NCI-H128 (cell line): ENCODE results near the gene TPPP2.

Source experiments
- DNase-seq: peaks from one replicate; lab custom pipeline; 2025; ENCODE audit not compliant: unreplicated experiment; lab: John Stamatoyannopoulos, UW

The TPPP2 gene

DNA sequence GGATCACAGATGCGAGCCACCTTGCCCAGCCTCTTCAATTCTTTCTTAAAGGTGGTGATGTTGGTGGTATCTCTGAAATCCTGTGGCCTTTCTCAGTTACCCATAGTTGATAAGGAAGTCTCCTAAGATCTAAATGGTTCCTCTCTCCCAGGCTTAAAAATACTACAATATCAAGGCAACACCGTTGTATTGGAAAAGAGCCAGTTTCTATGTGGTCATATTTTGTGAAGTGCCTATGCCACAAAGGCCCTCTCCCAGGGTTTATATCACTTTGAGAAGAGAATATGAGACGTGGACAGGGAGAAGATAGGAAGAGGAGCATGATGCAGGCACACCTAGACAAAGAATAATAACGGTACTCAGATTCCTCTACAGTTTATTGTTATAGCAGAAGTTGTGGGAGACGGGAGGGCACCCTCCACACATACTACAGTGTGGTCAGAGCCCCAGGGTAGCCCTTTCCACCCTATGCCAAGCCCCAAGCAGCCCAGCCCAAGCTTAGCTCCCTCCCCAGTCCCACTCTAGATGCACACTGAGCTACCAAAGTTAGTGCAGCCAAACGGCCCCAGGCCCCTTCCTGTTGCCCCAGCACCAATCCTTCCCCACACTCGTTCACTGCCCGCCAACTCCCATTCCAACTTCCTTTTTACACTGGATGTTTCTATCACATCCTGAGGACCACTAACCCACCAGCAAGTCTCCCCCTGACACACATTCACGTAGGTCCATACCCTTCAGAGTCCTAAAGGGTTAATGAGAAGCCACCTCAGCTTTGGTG lies 13.4 kb upstream of the TPPP2 start:
- no peak for DNase-seq

DNA sequence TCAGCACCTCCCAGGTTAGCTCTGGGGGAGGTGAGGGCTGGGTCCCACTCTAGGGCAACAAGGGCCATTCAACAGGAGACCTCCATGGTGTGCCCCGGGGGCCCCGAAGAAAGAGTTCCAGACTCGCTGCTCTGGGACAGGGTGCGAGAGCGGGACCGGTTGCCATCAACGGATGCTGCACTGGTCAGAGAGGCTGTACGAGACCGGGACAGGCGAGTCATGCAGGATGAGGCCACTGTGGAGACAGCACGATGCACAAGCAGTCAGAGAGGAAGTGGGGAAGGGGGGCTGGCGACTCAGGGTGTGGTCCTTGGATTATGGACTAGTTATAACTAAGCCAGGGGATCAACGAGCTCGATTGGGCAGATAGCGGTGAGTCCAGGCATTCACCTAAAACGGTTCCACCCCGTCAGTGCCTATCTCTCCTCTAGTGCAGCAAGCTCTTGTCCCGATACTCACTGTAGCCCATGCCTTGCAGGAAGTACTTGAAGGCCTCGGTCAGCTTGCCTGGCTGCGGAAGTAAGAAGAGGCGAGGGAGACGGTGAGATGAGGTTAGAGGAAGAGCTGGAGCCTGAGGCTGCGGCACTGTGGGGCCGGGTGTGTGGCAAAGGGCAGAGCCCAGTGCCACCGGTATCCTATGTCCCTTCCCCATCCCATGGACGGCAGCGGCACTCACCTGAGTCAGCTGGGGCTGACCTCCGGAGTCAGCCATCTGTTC lies 12.3 kb upstream of the TPPP2 start:
- no peak for DNase-seq

DNA sequence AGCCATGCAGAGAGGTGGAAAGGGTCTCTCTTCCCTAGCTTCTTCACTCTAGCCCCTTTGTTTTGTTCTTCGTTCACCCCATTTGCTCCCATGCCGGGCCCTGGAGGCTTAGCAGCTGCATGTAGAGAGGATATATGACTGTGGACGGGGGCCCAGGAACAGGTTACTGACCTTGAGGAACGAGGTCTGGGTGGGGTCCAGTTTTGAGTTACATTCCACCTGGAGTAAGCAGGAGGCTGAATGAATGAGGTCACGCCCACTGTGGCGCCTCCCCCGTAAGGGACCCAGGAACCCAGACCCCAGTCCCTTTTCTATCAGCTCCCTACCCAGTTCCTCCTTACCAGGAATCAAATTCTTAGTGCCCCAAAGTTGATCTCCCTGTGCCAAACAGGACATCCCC lies 11.7 kb upstream of the TPPP2 start:
- no peak for DNase-seq

DNA sequence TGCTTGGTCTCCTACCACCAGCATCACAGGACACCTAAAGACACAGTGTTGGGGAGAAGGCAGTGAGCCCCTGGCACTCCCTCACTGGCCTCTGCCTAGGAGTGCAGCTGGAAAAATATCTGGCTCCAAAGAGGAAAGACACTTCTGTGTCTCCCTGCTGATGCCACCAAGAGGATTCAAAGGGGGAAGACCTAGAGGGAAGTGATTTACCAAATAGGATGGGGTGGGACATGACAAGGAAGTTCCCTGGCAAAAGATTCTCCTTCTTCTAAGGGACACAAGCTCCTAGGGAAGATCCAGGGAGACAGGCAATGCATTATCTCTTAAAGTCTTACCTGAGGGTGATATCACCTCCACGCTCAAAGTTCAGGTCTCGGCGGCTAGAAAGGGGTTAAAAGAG lies 11.2 kb upstream of the TPPP2 start:
- DNase-seq = no peak

DNA sequence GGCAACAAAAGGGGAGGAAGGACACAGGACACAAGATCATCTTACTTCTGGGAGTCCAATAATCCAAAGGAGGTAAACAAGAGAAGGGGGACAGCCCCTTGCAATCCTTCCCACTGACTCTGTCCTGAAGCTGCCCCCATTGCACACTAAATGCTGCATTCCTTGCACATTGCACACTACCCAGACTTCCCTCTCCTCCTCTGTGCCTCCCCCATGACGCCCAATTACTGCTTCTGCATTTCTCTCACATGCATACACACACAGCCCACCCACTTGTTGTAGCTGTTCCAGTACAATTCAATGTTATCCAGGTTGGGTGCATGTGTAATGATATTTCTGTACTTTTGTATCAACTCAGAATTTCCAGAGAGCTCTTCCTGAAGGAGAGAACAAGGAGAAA lies 10.7 kb upstream of the TPPP2 start:
- no peak for DNase-seq

DNA sequence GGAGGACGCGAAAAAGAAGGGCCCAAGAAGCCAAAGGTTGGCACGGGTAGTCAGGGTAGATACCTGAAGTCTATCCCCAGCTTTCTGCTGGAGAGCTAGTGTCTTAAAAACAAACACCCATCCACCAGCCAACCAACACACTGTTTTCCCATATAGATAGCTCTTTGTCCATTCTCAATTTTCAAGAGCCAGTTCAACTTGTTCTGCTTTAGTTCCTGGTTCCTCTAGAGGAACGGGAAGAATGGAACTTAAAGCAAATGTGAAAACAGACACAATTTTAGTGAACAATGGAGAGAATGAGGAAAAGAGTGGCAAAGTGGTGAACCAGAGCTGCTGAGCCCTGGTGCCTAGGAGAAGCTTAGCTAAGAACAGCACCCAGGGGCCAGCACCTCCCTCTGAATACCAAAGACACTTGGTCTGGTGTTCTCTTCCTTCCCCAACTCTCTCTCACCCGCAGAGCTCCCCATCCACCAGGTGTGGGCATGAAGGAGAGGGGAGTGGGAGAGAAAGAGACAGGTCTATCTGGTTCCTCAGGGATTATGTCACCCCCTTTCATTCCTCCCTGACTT lies 9.0 kb upstream of the TPPP2 start:
- no peak for DNase-seq

DNA sequence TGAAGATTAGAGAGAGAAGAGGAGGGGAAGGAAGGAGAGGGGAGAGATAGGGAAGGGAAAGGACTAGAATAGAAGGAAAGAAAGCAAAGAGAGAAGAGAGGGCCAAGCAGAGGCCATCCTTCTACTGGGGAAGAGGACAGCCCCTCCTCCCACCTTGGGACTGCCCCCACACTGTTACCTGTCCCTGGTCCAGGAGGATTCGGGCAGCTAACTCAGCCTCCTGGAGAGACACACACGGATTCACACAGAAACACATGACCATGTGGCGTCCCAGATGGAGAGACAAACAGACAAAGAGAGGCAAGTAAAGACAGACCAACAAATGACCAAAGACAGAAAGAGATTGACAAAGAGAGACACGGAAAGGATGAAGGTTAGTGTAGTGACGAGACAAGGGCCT lies 7.3 kb upstream of the TPPP2 start:
- no peak for DNase-seq

DNA sequence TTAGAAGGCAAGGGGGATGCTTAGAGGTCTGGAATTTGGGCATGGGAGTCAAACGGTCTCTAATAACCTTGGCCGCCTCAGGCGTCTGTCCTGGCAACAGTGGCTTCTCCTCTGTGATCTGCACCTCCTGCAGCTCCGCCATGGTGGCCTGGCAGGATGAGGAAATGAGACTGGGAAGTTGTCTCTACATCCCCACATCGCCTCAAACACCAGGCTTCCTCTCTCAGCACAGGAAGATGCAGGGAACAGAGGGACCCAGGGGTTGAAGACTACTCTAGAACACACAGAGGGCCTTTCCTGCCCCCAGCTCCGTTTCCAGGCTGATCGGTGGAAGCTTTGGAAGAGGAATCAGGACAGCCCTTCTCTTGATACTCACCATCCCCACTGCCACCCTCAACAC lies 6.8 kb upstream of the TPPP2 start:
- DNase-seq = no peak

DNA sequence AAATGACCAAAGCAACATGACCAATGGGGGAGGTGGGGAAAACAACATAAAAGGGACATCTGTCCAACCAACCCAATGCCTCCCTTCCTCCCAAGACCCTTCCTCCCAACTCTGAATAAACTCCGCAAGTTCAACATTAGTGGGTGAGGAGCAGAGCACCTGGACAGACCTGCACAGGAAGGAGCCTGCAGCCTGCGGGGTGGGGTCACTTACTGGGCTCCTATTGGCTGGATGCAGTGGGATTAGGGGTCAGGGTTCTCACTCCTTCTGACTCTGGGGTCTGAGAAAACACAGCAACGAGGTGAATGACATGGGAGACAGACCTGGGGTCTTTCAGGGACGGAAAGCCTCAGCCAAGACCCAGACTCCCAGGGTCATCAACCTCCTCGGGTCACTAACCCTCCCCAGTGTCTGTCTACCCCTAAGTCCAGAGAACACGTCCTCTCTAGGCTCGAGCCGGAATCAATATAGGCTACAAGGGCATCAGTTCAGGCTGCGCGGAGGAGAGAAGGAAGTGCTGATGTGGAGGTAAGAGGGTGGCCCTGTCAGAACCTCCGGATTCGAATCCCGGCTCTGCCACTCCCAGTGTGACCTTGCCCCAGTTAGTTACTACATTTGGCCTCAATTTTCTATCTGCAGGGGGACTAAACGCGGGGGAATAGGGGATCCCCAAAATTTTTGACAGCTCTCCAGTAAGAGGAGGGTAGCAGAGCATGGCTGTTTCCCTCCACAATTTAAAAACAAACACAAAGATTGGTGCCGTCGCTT lies 6.0 kb upstream of the TPPP2 start:
- DNase-seq = no peak

DNA sequence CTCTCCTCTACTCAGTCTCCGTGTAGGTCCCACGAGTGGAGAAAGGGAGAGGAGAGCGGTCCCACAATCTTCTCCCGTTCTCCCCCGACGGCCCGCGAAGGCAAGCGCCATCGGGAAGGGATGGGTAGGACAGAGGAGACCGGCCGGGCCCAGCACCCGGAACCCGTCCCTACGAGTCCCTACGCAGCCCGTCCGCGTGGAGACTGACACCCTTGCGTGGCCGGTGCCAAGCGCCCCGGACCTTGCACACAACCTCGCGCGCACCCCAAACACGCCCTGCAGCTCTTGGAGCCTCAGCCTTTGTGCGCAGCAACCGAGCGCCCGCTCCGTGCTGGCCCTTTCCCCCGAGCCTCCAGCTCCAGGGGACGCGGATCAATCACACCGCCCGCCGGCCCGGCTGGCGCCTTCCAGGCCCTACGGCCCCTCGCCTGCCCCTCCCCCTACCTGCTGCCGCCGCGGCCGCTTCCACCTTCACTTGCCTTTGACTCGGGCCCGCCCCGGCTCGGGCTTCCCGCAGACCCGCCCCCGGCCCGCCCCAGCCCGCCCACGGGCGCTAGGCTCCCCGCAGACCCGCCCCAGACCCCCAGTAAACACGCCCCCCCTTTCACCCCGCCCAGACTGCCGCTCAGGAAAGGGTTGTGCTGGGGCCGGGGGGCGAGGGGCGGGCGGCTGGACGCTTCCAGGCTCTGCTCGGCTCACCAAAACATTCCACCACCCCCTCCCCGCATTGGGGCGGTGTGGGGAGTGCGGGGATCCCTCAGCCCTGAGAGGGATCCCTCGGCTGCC lies 5.2 kb upstream of the TPPP2 start, which contains the start of gene NDRG2:
TSS of gene NDRG2 (minus strand) at position 477 of the 786 bp plus-strand sequence. CDS start 1,746 bp downstream, outside the sequence.
- DNase-seq = no peak

DNA sequence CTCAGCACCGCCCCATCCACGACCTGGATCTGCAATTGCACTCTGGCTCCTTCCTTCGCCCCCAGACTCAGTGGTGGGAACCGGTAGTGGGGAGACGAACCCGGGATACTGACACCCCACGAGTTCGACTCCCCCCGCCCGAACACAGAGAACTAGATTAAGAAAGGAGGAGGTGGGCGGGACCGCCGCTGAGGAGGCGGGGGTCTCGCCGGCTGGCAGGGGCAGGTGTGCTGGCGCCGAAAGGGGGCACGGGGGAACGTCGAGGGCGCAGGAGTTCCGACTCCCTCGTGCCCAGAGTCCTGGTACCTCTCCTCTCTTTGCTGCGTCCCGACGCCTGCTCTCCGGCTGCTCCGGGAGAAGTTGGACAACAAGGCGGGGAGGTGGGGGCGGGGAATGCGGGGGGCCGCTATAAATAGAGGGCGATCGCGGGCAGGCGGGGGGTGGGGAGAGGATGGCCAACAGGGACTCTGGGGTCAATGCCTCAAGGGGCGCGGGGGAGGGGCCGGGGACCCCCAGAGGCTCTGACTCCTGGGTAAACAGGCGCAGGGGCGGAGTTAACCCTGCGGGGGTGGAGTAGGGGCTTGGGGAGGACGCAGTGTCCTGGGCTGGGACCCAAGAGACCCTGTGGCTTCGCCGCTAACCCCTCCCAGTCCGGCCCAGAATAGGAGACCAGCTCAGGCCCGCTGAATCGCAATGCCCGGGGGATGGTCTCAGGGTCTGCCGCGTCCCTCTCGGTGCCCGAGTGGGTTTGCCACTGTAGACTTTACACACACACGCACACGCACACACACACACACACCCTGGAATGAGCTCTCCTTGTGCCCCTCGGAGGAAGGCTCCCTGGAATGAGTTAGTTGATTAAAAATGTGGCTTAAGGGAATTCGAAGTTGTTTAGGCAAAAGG lies 4.4 kb upstream of the TPPP2 start:
- no peak for DNase-seq

DNA sequence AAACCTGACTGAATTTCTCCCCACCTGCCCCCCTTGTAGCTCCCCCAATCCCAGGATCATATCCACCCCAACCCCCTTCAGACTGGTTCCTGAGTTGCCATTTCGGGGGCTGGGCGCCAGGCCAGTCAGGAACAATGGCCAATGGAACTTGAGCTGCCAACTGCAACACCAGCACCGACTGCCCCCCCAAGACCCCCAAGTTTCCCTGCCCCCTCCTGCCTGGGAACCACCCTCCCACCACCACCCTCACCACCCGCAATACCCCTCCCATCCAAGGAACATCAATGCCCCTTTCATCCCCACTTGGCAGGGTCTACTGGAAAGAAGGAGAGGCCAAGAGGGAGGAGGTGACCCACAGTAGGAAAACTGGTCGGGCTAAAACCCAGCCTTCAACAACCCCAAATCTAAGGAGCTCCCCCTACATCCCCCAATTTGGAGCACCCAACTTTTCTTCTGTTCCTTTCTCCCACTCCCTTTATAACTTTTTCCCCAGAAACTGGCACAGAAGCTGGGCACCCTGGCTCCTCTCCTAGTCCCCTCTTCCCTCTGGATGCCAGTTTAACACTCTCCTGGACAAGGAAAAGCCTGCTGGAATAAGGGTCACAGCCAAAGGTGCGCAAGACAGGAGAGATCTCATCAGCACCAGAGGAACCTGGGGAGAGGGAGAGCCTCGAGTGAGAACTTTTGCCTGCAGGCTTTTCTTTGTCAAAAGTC lies 3.6 kb upstream of the TPPP2 start:
- no peak for DNase-seq

DNA sequence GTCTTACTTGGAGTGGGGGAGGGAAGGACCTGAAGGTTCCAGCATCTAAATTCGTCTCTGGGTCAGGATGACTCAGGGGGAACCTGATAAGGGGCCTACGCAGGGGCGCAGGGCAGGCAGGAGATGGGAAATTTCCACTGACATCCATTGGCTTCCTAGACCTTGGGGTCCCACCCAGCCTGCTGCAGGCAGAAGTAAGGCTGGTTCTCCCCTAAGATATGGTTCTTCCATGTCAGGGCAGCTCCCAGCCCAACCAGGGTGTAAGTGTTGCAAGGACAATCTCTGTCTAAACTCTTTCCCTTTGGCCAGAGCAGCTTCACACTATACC lies 3.1 kb upstream of the TPPP2 start:
- no peak for DNase-seq

DNA sequence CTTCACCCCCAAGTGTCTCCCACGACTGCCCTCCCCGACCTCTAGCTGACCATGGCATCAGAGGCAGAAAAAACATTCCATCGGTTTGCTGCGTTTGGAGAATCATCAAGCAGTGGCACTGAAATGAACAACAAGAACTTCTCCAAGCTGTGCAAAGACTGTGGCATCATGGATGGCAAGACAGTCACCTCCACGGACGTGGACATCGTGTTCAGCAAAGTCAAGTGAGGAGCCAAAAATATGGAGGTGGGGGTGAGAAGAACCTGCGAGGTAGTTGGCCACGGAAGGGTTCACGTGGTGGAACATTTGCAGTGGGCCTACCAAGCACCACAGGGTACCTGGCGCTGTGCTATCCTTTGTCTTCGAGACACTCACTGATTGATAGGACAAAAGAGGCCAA lies 514 bp downstream of the TPPP2 start:
- DNase-seq = no peak

DNA sequence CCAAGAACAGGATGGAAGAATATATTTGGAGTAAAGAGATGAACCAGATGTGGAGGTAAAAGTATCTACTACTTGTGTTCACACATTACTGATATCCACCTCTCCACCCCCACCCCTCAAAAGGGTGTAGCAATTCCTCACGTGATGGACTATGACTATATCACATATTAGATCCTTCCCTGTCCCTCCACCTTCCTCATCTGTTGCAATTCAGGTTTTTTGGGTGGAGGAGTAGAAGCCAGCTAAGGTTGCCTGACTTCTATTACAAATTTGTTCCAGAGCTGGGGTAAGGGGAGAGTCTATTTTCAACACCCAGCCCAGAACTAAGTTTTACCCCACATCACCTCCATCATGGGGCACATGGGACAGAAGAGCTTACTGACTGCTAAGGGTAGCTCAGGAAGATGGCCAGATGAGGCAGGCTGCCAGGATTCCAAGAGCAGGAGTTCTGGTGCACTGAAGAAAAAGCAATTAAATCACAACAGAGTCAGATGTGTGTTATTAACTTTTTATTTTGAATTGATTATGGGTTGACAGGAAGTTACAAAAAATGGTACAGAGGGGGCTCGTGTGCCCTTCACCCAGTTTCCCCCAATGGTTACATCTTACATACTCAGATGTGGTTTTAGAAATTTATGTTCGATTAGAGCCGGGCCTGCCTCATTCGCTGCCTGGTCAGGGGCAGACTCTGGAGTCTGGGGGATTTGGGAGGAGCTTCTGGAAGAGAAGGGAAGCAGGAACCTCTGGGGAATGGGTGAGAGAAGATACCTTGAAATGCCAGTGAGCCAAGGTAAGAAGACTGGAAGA lies 2.5 kb downstream of the TPPP2 start:
- DNase-seq = no peak

DNA sequence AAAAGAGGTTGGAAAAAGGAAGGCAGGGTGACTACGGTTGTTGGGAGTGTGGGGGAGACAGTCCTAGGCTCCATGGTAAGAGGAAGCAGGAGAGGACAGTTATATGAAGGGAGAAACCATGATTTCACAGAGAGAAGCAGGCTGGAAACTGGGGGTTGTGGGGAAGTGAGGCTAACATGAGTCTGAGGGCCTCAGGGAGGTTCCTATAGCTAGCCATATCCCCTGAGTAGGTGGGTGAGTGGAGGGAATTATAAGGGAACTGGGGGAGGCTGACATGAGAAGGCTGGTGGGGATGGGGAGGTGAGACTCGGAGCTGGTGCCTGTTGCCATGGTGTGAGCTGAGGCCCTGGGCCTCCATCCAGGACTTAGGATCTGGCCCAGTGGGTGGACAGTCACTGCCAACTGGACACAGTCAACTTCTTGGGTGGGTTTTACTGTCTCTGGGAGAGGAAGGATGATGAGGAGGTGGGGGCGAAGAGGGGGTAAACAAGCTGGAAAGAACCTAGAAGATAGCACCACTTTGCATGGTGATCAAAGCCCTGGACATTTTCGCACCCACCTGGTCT lies 3.2 kb downstream of the TPPP2 start:
- no peak for DNase-seq

DNA sequence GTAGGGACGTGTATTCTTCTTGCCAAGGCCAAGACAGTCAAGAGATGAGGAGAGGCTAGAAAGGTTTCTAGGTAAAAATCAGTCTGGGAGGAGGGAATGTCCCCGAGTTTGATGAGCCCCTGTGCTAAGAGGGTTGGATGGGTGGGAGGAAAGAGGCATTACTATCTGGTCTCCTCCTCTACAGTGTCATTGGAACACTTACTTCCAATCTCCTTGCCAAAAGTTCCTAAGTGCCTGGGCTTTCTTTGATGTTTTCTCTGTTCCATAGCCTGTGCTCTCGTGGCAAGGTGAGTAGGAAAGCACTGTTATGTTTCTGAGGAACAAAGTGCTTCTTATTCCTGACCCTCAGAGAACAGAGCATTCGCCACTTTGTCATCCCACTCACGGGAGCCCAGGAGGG lies 4.7 kb downstream of the TPPP2 start, which contains the start of gene RNASE13:
TSS of gene RNASE13 (minus strand) at position 101 of the 400 bp plus-strand sequence. CDS start 519 bp downstream, outside the sequence.
- DNase-seq = no peak

DNA sequence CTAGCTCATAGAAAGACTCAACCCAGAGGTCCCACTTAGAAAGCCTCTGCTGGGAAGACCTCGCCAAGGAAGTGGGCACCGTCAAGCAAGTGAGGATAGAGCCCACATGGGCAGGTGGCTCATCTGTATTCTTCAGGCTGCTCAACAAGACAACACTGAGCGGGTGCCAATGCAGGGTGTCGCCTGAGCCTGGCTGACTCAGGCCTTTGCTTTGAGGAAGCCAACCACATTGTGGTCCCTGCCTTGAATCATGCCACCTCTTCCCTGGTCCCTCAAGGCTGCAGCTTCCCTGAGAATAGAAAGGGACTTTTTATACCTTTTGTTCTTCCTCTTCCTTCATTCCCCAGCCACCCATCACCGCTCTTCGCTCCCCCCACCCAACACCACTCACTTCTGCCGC lies 6.7 kb downstream of the TPPP2 start:
- DNase-seq = no peak
